Measurements from ENCODE around the gene RIPOR2. TPM values are rescaled to one million over a fixed set of nuclear protein-coding genes. Genes with fewer than 3 reads are reported as not detected.

Gene RIPOR2
- total and polyA plus RNA-seq, 2 of the 13 experiments (the other 11 are each of a cell fraction or from before 2014, with no cell fraction given), result 0.02 to 0.05 TPM

GRCh38 chr6:24757611-24758010 lies 178.1 kb downstream of the RIPOR2 start:
- no peak for TF ChIP-seq MAX (IDR thresholded peaks at IDR 0.05)
- no peak for TF ChIP-seq GLI4 (CRISPR knock-in tag; IDR thresholded peaks at IDR 0.05; ENCODE audit: borderline replicate concordance)
- no peak for TF ChIP-seq ZNF225 (CRISPR knock-in tag; IDR thresholded peaks at IDR 0.05)
- no peak for TF ChIP-seq ZSCAN5A (CRISPR knock-in tag; IDR thresholded peaks at IDR 0.05; ENCODE audit: borderline replicate concordance)
- no peak for TF ChIP-seq GABPB1 (CRISPR knock-in tag; IDR thresholded peaks at IDR 0.05)
- TF ChIP-seq ZNF235 (CRISPR knock-in tag; IDR thresholded peaks at IDR 0.05; ENCODE audit: borderline replicate concordance), result no peak
- no peak for TF ChIP-seq TBP (CRISPR knock-in tag; IDR thresholded peaks at IDR 0.05)
- no peak for TF ChIP-seq UBTF (CRISPR knock-in tag; IDR thresholded peaks at IDR 0.05)
- no peak for TF ChIP-seq ARNTL (CRISPR knock-in tag; IDR thresholded peaks at IDR 0.05)
- TF ChIP-seq ARHGAP35 (CRISPR knock-in tag; IDR thresholded peaks at IDR 0.05; ENCODE audit: borderline replicate concordance), result no peak
- TF ChIP-seq ZNF597 (CRISPR knock-in tag; IDR thresholded peaks at IDR 0.05), result no peak
- TF ChIP-seq RFXANK (CRISPR knock-in tag; IDR thresholded peaks at IDR 0.05), result no peak
- in situ Hi-C loops (cut with HindIII; ENCODE audit: extremely low pct_ligation_motif_present, low pct_unique_long_range_greater_than_20kb) (no loop called here), intact Hi-C loops (cut with micrococcal nuclease; ENCODE audit: unreplicated experiment) (no loop called here)
- ChIA-PET POLR2A (no interaction called here), CTCF (ENCODE audit: low intra/inter-chr PET ratio, low total read pairs) (no interaction called here)
- DNase-seq (ENCODE audit: low spot score), result no peak
- H3K79me2 ChIP-seq (ENCODE audit: insufficient read depth, low read length), result no peaks in the 10 kb centered on the region
- no peak overlapping the region for H3K4me2 ChIP-seq (ENCODE audit: low read depth, low read length)
- WGBS (ENCODE audit: low lambda C conversion rate), result 87% methylated on average over 6 of the region's 6 CpGs
- no peaks in the 10 kb centered on the region for H3K36me3 ChIP-seq (replicated peaks in 1 of 2; ENCODE audit: control insufficient read depth in 1 of 2, insufficient read depth in 2 of 2, low read length in 2 of 2)
- FAIRE-seq, result no peak
- no peak overlapping the region for H3K9ac ChIP-seq (ENCODE audit: insufficient read depth, low read depth, low read length)
- no peaks in the 10 kb centered on the region for H4K20me1 ChIP-seq (ENCODE audit: insufficient read depth, low read length)
- H3K27me3 ChIP-seq (ENCODE audit: control insufficient read depth in 1 of 2, insufficient read depth in 2 of 2, low read length in 2 of 2), result no peaks in the 10 kb centered on the region
- H3K4me1 ChIP-seq (ENCODE audit: insufficient read depth, low read length), result peaks cover 21% of the 10 kb centered on the region
- ATAC-seq, result no peak
- H2AFZ ChIP-seq (ENCODE audit: low read length), result no peak overlapping the region
- H3K4me3 ChIP-seq (replicated peaks in 1 of 3; ENCODE audit: insufficient read depth in 1 of 3, low read depth in 2 of 3, low read length in 3 of 3), result no peak overlapping the region
- BruUV-seq (replicated peaks), result no TSS peak
- H3K9me3 ChIP-seq (ENCODE audit: low read length), result no peaks in the 10 kb centered on the region
- H3K27ac ChIP-seq (ENCODE audit: extremely low read length, insufficient read depth, low read length), result no peak overlapping the region
